SK-N-SH (cell line): ENCODE data around the gene ITGA1. TPM values are rescaled to one million over a fixed set of nuclear protein-coding genes. Genes with fewer than 3 reads are reported as not detected.

Experiments
- CTCF ChIA-PET: fragments of 300-600, 350-600 bp; formaldehyde crosslinking; extraction: SDS; loops from one replicate; lab custom pipeline; 2021; lab: Yijun Ruan, JAX
- POLR2A ChIA-PET: fragments of 350-600 bp; sonication (Branson Sonifier 250); formaldehyde crosslinking; extraction: SDS; loops from one replicate; lab custom pipeline; 2020; ENCODE audit warnings: antibody characterized with exemption, inconsistent platforms; lab: Yijun Ruan, JAX
- DNase-seq: peaks from one replicate; pipeline ENCODE4 v3.0.0; 2012
- H2AFZ ChIP-seq: fragments of 200-600 bp; sonication (generic); 2 replicates; pipeline ENCODE4 v1.8.1; 2016; ENCODE audit warnings: antibody characterized with exemption, mild to moderate bottlenecking, low read depth
- H3F3A ChIP-seq: fragments of 200-600 bp; sonication (generic); replicated peaks from 2 replicates; pipeline ENCODE3; 2016; ENCODE audit warnings: antibody characterized with exemption, mild to moderate bottlenecking; ENCODE audit not compliant: insufficient read depth
- H3K27ac ChIP-seq, 2 experiments: fragments of 200-500 bp in 1 of 2; fragments of 200-600 bp in 1 of 2; sonication (Bioruptor generic) in 1 of 2; sonication (generic), shearing (Covaris generic) in 1 of 2; 2 replicates each; pipeline versions ENCODE4 v1.5.1 to v1.6.1; 2014 to 2016; ENCODE audit warnings: low read depth in 2 of 2, inconsistent platforms in 1 of 2, low read length in 1 of 2, mild to moderate bottlenecking in 1 of 2, mixed read lengths in 1 of 2
- H3K27me3 ChIP-seq: fragments of 200-600 bp; sonication (generic), shearing (Covaris generic); 2 replicates; pipeline ENCODE4 v1.6.1; 2016; ENCODE audit warnings: mixed run types; ENCODE audit not compliant: insufficient read depth
- H3K36me3 ChIP-seq, 2 experiments: fragments of 200-500 bp in 1 of 2; fragments of 200-600 bp in 1 of 2; sonication (Bioruptor generic) in 1 of 2; sonication (generic) in 1 of 2; replicated peaks in 1 of 2; 2 replicates each; pipeline versions ENCODE3 to v1.5.1; 2014 to 2016; ENCODE audit warnings: low read length in 1 of 2, mild to moderate bottlenecking in 1 of 2; ENCODE audit not compliant: insufficient read depth in 2 of 2, control insufficient read depth in 1 of 2
- H3K4me1 ChIP-seq, 2 experiments: fragments of 200-500 bp in 1 of 2; fragments of 200-600 bp in 1 of 2; sonication (Bioruptor generic) in 1 of 2; sonication (generic), shearing (Covaris generic) in 1 of 2; 2 replicates each; pipeline versions ENCODE4 v1.5.1 to v1.6.1; 2014 to 2016; ENCODE audit warnings: low read depth in 1 of 2, low read length in 1 of 2, mixed run types in 1 of 2; ENCODE audit not compliant: insufficient read depth in 2 of 2, control insufficient read depth in 1 of 2
- H3K4me2 ChIP-seq: fragments of 200-600 bp; sonication (generic), shearing (Covaris generic); 2 replicates; pipeline ENCODE4 v1.6.1; 2017; ENCODE audit warnings: mixed run types
- H3K4me3 ChIP-seq, 2 experiments: fragments of 200-500 bp in 1 of 2; fragments of 200-600 bp in 1 of 2; sonication (Bioruptor generic) in 1 of 2; sonication (generic), shearing (Covaris generic) in 1 of 2; 2 replicates each; pipeline versions ENCODE4 v1.5.1 to v1.8.1; 2014 to 2016; ENCODE audit warnings: low read depth in 2 of 2, inconsistent platforms in 1 of 2, low read length in 1 of 2, mild to moderate bottlenecking in 1 of 2, mixed read lengths in 1 of 2, moderate library complexity in 1 of 2
- H3K79me2 ChIP-seq: fragments of 200-600 bp; sonication (generic); 2 replicates; pipeline ENCODE4 v1.8.1; 2017; ENCODE audit warnings: mild to moderate bottlenecking; ENCODE audit not compliant: insufficient read depth
- H3K9ac ChIP-seq: fragments of 200-600 bp; sonication (generic); 2 replicates; pipeline ENCODE4 v1.6.1; 2017; ENCODE audit warnings: mixed run types
- H3K9me2 ChIP-seq: fragments of 200-600 bp; sonication (generic); 2 replicates; pipeline ENCODE4 v1.6.1; 2017; ENCODE audit warnings: mixed run types
- H3K9me3 ChIP-seq: fragments of 200-600 bp; sonication (generic); 2 replicates; pipeline ENCODE4 v1.6.1; 2017; ENCODE audit warnings: mixed run types, mild to moderate bottlenecking, moderate library complexity
- H4K20me1 ChIP-seq: fragments of 200-600 bp; sonication (generic); 2 replicates; pipeline ENCODE4 v1.6.1; 2017; ENCODE audit warnings: mild to moderate bottlenecking, mixed run types; ENCODE audit not compliant: insufficient read depth
- CHD2 ChIP-seq: fragments of 150-350 bp; IDR thresholded peaks from 2 replicates; pipeline ENCODE4 v1.6.1; 2018; ENCODE audit warnings: low read length; ENCODE audit not compliant: partially characterized antibody
- EZH2phosphoT487 ChIP-seq: fragments of 200-600 bp; sonication (generic); IDR thresholded peaks from 2 replicates; pipeline ENCODE4 v1.6.1; 2017; ENCODE audit warnings: low read depth, mixed run types, mild to moderate bottlenecking, antibody characterized with exemption, moderate library complexity, borderline replicate concordance
- FOSL2 ChIP-seq: IDR thresholded peaks from 2 replicates; pipeline ENCODE4 v1.4.0; 2012; ENCODE audit warnings: low read depth, mild to moderate bottlenecking, moderate library complexity, borderline replicate concordance
- FOXJ3 ChIP-seq: sonication (generic); formaldehyde crosslinking; IDR thresholded peaks from 2 replicates; pipeline ENCODE4 v1.5.1; 2020; ENCODE audit warnings: mild to moderate bottlenecking, missing genetic modification reagents
- FOXM1 ChIP-seq: IDR thresholded peaks from 2 replicates; pipeline ENCODE4 v1.4.0; 2012; ENCODE audit warnings: low read depth, mild to moderate bottlenecking
- GATA2 ChIP-seq: sonication (generic); formaldehyde crosslinking; IDR thresholded peaks from 2 replicates; pipeline ENCODE4 v1.5.0; 2020; ENCODE audit warnings: mild to moderate bottlenecking, missing genetic modification reagents
- NFIC ChIP-seq: IDR thresholded peaks from 2 replicates; pipeline ENCODE4 v1.4.0; 2012; ENCODE audit warnings: borderline replicate concordance
- NRF1 ChIP-seq: IDR thresholded peaks from 2 replicates; pipeline ENCODE4 v1.6.1; 2012; ENCODE audit warnings: low read depth, mild to moderate bottlenecking, low read length
- POLR2AphosphoS5 ChIP-seq: IDR thresholded peaks from 2 replicates; pipeline ENCODE4 v1.6.1; 2012; ENCODE audit warnings: low read depth, low read length
- REST ChIP-seq: IDR thresholded peaks from 2 replicates; pipeline ENCODE4 v1.6.1; 2012; ENCODE audit warnings: mild to moderate bottlenecking, low read depth, low read length, moderate library complexity
- TAF1 ChIP-seq: IDR thresholded peaks from 2 replicates; pipeline ENCODE4 v1.6.1; 2012; ENCODE audit warnings: low read depth, mild to moderate bottlenecking, low read length, moderate library complexity, borderline replicate concordance
- YY1 ChIP-seq: IDR thresholded peaks from 2 replicates; pipeline ENCODE4 v1.4.0; 2012; ENCODE audit warnings: low read depth, mild to moderate bottlenecking
- WGBS: methylation state at CpG from one replicate; pipeline ENCODE4 v1.1.6; 2017; ENCODE audit warnings: low lambda C conversion rate; 5-methylcytosine and 5-hydroxymethylcytosine counted together
- polyA plus RNA-seq, 3 experiments: library from polyadenylated mRNA; depleted of rRNA; stranded (reverse); fragments of >200 nt; gene quantifications; 2 replicates each; pipeline ENCODE4 v1.2.3, GENCODE V29; 2012

The ITGA1 gene
- polyA plus RNA-seq, 1 of the 3 experiments (the other 2 are of a cell fraction), result 7.7 TPM

- Histone ChIP-seq H3K36me3 (peaks cover 0 to 19% of the 10 kb centered on the region in 2 experiments), H3K27me3 (no peaks in the 10 kb centered on the region), H3K79me2 (no peaks in the 10 kb centered on the region), H3K9ac (no peak overlapping the region), H3K4me2 (no peak overlapping the region), H3K9me3 (no peaks in the 10 kb centered on the region)
- WGBS, result 88% methylated on average over 5 of the region's 5 CpGs
- TF ChIP-seq NRF1 (no peak), FOXJ3 (CRISPR knock-in tag) (no peak), YY1 (no peak), FOXM1 (no peak), CHD2 (no peak), FOSL2 (no peak), NFIC (no peak), TAF1 (no peak), EZH2phosphoT487 (no peak), GATA2 (CRISPR knock-in tag) (no peak), REST (no peak), POLR2AphosphoS5 (no peak)
- TF ChIP-seq, all 33 proteins: peak for 0
- H3K4me3 ChIP-seq, result no peak overlapping the region
- peaks cover 3% of the 10 kb centered on the region; the same call in 1 of the 2 replicates for H3K9me2 ChIP-seq
- H4K20me1 ChIP-seq, result no peaks in the 10 kb centered on the region
- ChIA-PET POLR2A (interaction anchor here (0.9 kb wide), 1 partner anchor 290 kb away, joined by 4 read pairs; no protein-coding TSS in a partner anchor), CTCF (interaction anchor here (0.6 kb wide), 1 partner anchor 10 kb away, joined by 4 read pairs; no protein-coding TSS in a partner anchor)
- DNase-seq, result no peak
- peak overlapping the region in 1 of 2 experiments; percentile 88; a peak in 2 of 4 replicates for H3K27ac ChIP-seq
- peaks cover 6 to 22% of the 10 kb centered on the region in 2 experiments; a peak in 3 of 4 replicates for H3K4me1 ChIP-seq
- peaks cover 13% of the 10 kb centered on the region for H3F3A ChIP-seq
- no peak overlapping the region for H2AFZ ChIP-seq
Measured at GRCh38 chr5:52895572-52896413, 108.1 kb downstream of the ITGA1 start.
